ENCODE results near the gene EDA. TPM values are rescaled to one million over a fixed set of nuclear protein-coding genes. Genes with fewer than 3 reads are reported as not detected.

EDA gene
- total RNA-seq, 2 experiments from 2014 or later, result 0.49 to 0.92 TPM

DNA sequence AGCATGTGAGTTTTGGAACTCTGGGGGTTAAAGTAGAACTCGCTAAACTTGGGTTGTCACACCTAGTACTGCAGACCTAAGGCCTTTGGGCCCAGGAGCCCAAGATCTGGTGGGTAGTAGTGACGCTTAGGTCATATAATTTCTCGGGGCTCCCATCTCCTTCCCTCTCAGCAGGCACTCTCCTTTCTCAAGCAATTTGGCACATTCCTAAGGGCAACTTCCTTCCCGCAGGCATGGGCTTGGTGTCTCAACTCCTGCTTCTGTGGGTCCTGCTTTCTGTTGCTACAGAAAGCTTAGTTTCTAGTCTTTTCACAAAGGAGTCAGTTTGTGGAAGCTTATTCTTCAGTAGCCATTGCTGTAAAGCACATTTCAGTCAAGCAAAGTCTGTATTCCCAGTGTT is 10.4 kb upstream of the EDA start:
- no peak for TF ChIP-seq CTCF (IDR thresholded peaks at IDR 0.05)
- H3K4me1 Mint-ChIP-seq (ENCODE audit: low read depth), result no peaks in the 10 kb centered on the region
- no peak overlapping the region for H3K4me3 Mint-ChIP-seq
- no peak overlapping the region for H3K27ac Mint-ChIP-seq
- H3K36me3 Mint-ChIP-seq (ENCODE audit: low read depth), result no peaks in the 10 kb centered on the region
- H3K9me3 Mint-ChIP-seq, result no peaks in the 10 kb centered on the region
- intact Hi-C loops (cut with micrococcal nuclease), result no loop called here
- ChIA-PET POLR2A (no interaction called here), CTCF (interaction anchor here (0.7 to 1.3 kb wide), 2 partner anchors 13 to 19 kb away, joined by 3 read pairs; no protein-coding TSS in a partner anchor)
- no peaks in the 10 kb centered on the region for H3K27me3 Mint-ChIP-seq
- DNase-seq (no peak), ATAC-seq (no peak)

DNA sequence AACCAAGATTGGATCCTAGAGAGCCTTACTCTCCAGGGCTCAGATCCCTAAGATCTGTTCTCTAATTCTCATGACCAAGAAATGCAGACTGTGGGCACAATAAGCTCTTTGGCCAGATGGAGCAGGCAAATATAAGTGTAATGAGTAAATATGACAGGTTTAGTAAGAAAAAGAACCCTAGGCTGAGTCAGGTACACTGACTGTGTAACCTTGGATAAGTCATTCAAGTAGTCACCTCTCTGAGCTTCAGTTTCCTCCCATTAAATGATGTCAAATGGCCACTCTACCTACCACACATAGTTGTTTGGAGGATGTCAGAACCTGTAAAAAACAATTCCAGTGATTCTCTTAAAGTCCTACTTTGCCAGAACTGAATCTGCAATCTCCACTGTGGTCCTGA is 8.3 kb upstream of the EDA start:
- H3K27me3 Mint-ChIP-seq, result no peaks in the 10 kb centered on the region
- H3K4me3 Mint-ChIP-seq, result no peak overlapping the region
- no peak for DNase-seq
- no peak for TF ChIP-seq CTCF (IDR thresholded peaks at IDR 0.05)
- ATAC-seq, result no peak
- H3K4me1 Mint-ChIP-seq (ENCODE audit: low read depth), result no peaks in the 10 kb centered on the region
- no peak overlapping the region for H3K27ac Mint-ChIP-seq
- POLR2A ChIA-PET, result no interaction called here
- H3K9me3 Mint-ChIP-seq, result no peaks in the 10 kb centered on the region
- CTCF ChIA-PET, result interaction anchor here (1.2 kb wide), 1 partner anchor 9 kb away, joined by 3 read pairs; no protein-coding TSS in a partner anchor
- H3K36me3 Mint-ChIP-seq (ENCODE audit: low read depth), result no peaks in the 10 kb centered on the region
- intact Hi-C loops (cut with micrococcal nuclease), result no loop called here

- ATAC-seq (no peak), DNase-seq (no peak)
- POLR2A ChIA-PET, result no interaction called here
- Mint-ChIP-seq H3K9me3 (no peaks in the 10 kb centered on the region), H3K36me3 (ENCODE audit: low read depth) (no peaks in the 10 kb centered on the region), H3K4me1 (ENCODE audit: low read depth) (no peaks in the 10 kb centered on the region), H3K27ac (no peak overlapping the region), H3K4me3 (no peak overlapping the region), H3K27me3 (peaks cover 21% of the 10 kb centered on the region)
- intact Hi-C loops (cut with micrococcal nuclease), result no loop called here
- TF ChIP-seq CTCF (IDR thresholded peaks at IDR 0.05), result no peak
- CTCF ChIA-PET, result no interaction called here
Measured at GRCh38 chrX:69613946-69614345, 2.0 kb upstream of the EDA start.

DNA sequence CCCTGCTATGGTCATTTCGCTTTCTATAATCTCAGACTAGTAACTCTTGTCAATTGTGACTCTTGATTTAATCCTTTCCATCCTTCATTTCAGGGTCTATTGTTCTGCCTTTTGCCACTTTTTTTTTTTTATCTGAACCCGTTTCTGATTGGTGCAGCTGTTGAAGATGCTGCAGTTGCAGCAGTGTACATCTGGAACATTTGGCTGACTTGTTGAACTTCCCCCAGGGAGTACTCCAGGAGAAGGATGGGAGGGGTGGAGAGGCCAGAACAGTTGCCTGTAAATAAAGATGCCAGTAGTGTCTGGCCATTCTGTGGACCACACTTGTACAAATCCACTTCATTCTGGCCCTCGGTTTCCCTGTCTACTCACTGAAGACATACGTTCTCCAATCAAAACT is 1.0 kb upstream of the EDA start:
- ChIA-PET CTCF (no interaction called here), POLR2A (no interaction called here)
- no peak for TF ChIP-seq CTCF (IDR thresholded peaks at IDR 0.05)
- Mint-ChIP-seq H3K36me3 (ENCODE audit: low read depth) (no peaks in the 10 kb centered on the region), H3K4me3 (no peak overlapping the region), H3K4me1 (ENCODE audit: low read depth) (no peaks in the 10 kb centered on the region), H3K27ac (no peak overlapping the region), H3K27me3 (peaks cover 21% of the 10 kb centered on the region), H3K9me3 (no peaks in the 10 kb centered on the region)
- no peak for DNase-seq
- ATAC-seq, result no peak
- intact Hi-C loops (cut with micrococcal nuclease), result no loop called here

DNA sequence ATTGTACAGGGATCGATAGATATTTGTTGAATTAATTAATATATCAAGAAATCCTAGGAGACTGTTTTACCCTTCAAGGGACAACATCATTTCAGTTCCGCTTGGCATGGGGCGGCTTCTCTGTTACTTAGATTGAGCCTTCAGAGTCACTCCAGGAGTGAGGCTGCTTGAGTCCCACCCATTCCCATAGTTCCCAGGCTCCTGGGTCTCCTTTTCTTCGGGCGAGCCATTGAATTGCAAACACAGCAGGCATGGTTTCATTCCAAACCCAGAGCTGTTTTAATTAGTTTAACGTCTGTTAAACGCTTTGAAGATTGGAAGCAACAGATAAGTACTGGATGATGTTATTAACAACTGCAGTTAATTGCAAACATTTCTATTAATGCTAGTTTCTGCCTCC is 571 bp upstream of the EDA start:
- no peak for ATAC-seq
- H3K4me1 Mint-ChIP-seq (ENCODE audit: low read depth), result no peaks in the 10 kb centered on the region
- no peak for TF ChIP-seq CTCF (IDR thresholded peaks at IDR 0.05)
- no peaks in the 10 kb centered on the region for H3K9me3 Mint-ChIP-seq
- peaks cover 21% of the 10 kb centered on the region for H3K27me3 Mint-ChIP-seq
- no peaks in the 10 kb centered on the region for H3K36me3 Mint-ChIP-seq (ENCODE audit: low read depth)
- no peak overlapping the region for H3K4me3 Mint-ChIP-seq
- DNase-seq, result no peak
- intact Hi-C loops (cut with micrococcal nuclease), result no loop called here
- POLR2A ChIA-PET, result no interaction called here
- no peak overlapping the region for H3K27ac Mint-ChIP-seq
- CTCF ChIA-PET, result no interaction called here

All from activated CD8-positive, alpha-beta T cell treated with anti-CD3 and anti-CD28 coated beads for 36 hours (primary cell).